Right lobe of liver (tissue), 6 donors: ENCODE results near the gene IGDCC3. TPM values are rescaled to one million over a fixed set of nuclear protein-coding genes. Genes with fewer than 3 reads are reported as not detected.

Experiments used
- ATAC-seq, 4 donors: fragments of 200-7000 bp; cut with Tn5 transposase; one replicate each; pipeline ENCODE4 v1.9.1; 2020; ENCODE audit warnings: mild to moderate bottlenecking in 4 of 4, moderate library complexity in 4 of 4
- DNase-seq, 3 donors: peaks; one replicate each; pipeline ENCODE4 v3.0.0-alpha.2; 2020
- H3K27ac ChIP-seq, 3 donors: fragments of 200-600 bp; one replicate each; pipeline ENCODE4 v1.8.0; 2022
- H3K27me3 ChIP-seq, 2 donors: fragments of 200-600 bp; one replicate each; pipeline ENCODE4 v1.8.0; 2022
- H3K36me3 ChIP-seq, 4 donors: fragments of 200-600 bp; sonication (generic) in 1 of 4; one replicate each; pipeline versions ENCODE4 v1.5.1 to v1.8.0; 2017 to 2022; ENCODE audit warnings: control low read depth in 1 of 4
- H3K4me1 ChIP-seq, 4 donors: fragments of 200-600 bp; sonication (generic) in 1 of 4; one replicate each; pipeline versions ENCODE4 v1.5.1 to v1.8.0; 2017 to 2022; ENCODE audit warnings: control low read depth in 1 of 4
- H3K4me3 ChIP-seq, 3 donors: fragments of 200-600 bp; one replicate each; pipeline ENCODE4 v1.8.0; 2022
- H3K9me3 ChIP-seq, 4 donors: fragments of 200-600 bp; sonication (generic) in 1 of 4; one replicate each; pipeline versions ENCODE4 v1.5.1 to v1.8.0; 2017 to 2022; ENCODE audit warnings: control low read depth in 1 of 4
- CTCF ChIP-seq, 4 donors: fragments of 200-600 bp in 3 of 4; fragments of 450-650 bp in 1 of 4; IDR thresholded peaks; one replicate each; pipeline versions ENCODE4 v1.5.1 to v1.8.0; 2016 to 2022; ENCODE audit warnings: antibody characterized with exemption in 4 of 4, mild to moderate bottlenecking in 2 of 4
- POLR2A ChIP-seq: fragments of 450-650 bp; IDR thresholded peaks from one replicate; pipeline ENCODE4 v1.6.1; 2017; ENCODE audit warnings: antibody characterized with exemption, mild to moderate bottlenecking
- WGBS: methylation state at CpG from one replicate; pipeline ENCODE4 v1.1.6; 2018; ENCODE audit warnings: low coverage, low lambda C conversion rate; ENCODE audit not compliant: insufficient coverage; ENCODE audit errors: missing lambda C conversion rate; 5-methylcytosine and 5-hydroxymethylcytosine counted together
- intact Hi-C, 2 donors: fragments of 100-400 bp; cut with DNase I; formaldehyde crosslinking; loops; one replicate each; pipeline versions ENCODE4 v1.11.2 to v1.14.1; 2022
- total RNA-seq, 6 experiments: library from RNA; depleted of rRNA in 2 of 6; stranded (reverse); fragments of >200 nt in 2 of 6; fragmentation: NEBNext Ultra II Directional in 3 of 6; extraction: Animal tissue kit (Norgen Biotek cat#: 25700) in 3 of 6; gene quantifications; one replicate each; pipeline versions ENCODE4 v1.1.0 to v1.2.4, GENCODE V29; 2016 to 2023
- donor health status: DM: no; HTN: yes; CAD: no.
- donor health status: DM: no; HTN: no; CAD: no.
- donor health status: DM: no; HTN: no; CAD: no.
- donor health status: DM: no; HTN: yes; CAD: no.
- donor health status: DM: no; HTN: yes; CAD: no.

The IGDCC3 gene
- total RNA-seq, 6 experiments from 2014 or later, result not detected

- TF ChIP-seq CTCF (IDR thresholded peaks at IDR 0.05) (no peak), POLR2A (no peak)
- intact Hi-C loops, result no loop called here
- DNase-seq (no peak), ATAC-seq (no peak)
- Histone ChIP-seq H3K9me3 (no peaks in the 10 kb centered on the region), H3K4me3 (no peak overlapping the region), H3K36me3 (no peaks in the 10 kb centered on the region), H3K4me1 (no peaks in the 10 kb centered on the region), H3K27me3 (no peaks in the 10 kb centered on the region), H3K27ac (no peak overlapping the region)
- WGBS, result 77% methylated on average over 5 of the region's 6 CpGs
Observed at GRCh38 chr15:65404186-65404872, 26.5 kb upstream of the IGDCC3 start.

- TF ChIP-seq POLR2A (no peak), CTCF (IDR thresholded peaks at IDR 0.05) (no peak)
- 73% methylated on average over 4 of the region's 4 CpGs for WGBS
- no peak overlapping the region for H3K4me3 ChIP-seq
- DNase-seq, result no peak
- no peaks in the 10 kb centered on the region for H3K36me3 ChIP-seq
- no peak for ATAC-seq
- H3K27me3 ChIP-seq, result no peaks in the 10 kb centered on the region
- intact Hi-C loops, result no loop called here
- H3K9me3 ChIP-seq, result no peaks in the 10 kb centered on the region
- H3K4me1 ChIP-seq, result no peaks in the 10 kb centered on the region
- H3K27ac ChIP-seq, result no peak overlapping the region
Observed at GRCh38 chr15:65402961-65403360, 25.2 kb upstream of the IGDCC3 start.

- no peaks in the 10 kb centered on the region for H3K9me3 ChIP-seq
- WGBS, result 71% methylated on average over 3 of the region's 8 CpGs
- H3K36me3 ChIP-seq, result no peaks in the 10 kb centered on the region
- no peak for TF ChIP-seq CTCF (IDR thresholded peaks at IDR 0.05)
- TF ChIP-seq POLR2A, result no peak
- ATAC-seq (no peak), DNase-seq (no peak)
- H3K4me3 ChIP-seq, result no peak overlapping the region
- no peaks in the 10 kb centered on the region for H3K4me1 ChIP-seq
- no peaks in the 10 kb centered on the region for H3K27me3 ChIP-seq
- H3K27ac ChIP-seq, result no peak overlapping the region
- intact Hi-C loops, result no loop called here
Observed at GRCh38 chr15:65401611-65402240, 23.9 kb upstream of the IGDCC3 start.

- Histone ChIP-seq H3K36me3 (no peaks in the 10 kb centered on the region), H3K4me3 (no peak overlapping the region), H3K27me3 (no peaks in the 10 kb centered on the region), H3K27ac (no peak overlapping the region), H3K4me1 (no peaks in the 10 kb centered on the region), H3K9me3 (no peaks in the 10 kb centered on the region)
- peak in 2 of 3 donors; percentile 58 to 71 for DNase-seq
- intact Hi-C loops, result no loop called here
- 15% methylated on average over 10 of the region's 11 CpGs for WGBS
- no peak for TF ChIP-seq POLR2A
- peak; percentile 56 to 60 (median 60) for TF ChIP-seq CTCF (IDR thresholded peaks at IDR 0.05)
- ATAC-seq, result peak; percentile 87 to 93 (median 89)
Observed at GRCh38 chr15:65400760-65401610, 23.2 kb upstream of the IGDCC3 start.
